OCI-LY7 (cell line): ENCODE results near the gene DPH6.
A peak's percentile ranks its signal among the peaks of the same experiment; 100 is the strongest.

Experiments used
- CTCF ChIP-seq: fragments of 200-600 bp; sonication (generic); conservative IDR thresholded peaks from 2 replicates; pipeline ENCODE4 v1.5.1; 2014; ENCODE audit warnings: mild to moderate bottlenecking, antibody characterized with exemption, low read length, moderate library complexity, mixed read lengths
- EZH2phosphoT487 ChIP-seq: fragments of 200-600 bp; sonication (generic); IDR thresholded peaks from 2 replicates; pipeline ENCODE4 v1.6.1; 2018; ENCODE audit warnings: low read depth, borderline replicate concordance, mild to moderate bottlenecking, mixed run types, antibody characterized with exemption, low read length, moderate library complexity, mixed read lengths

- TF ChIP-seq CTCF (peak; percentile 92), EZH2phosphoT487 (no peak)
Measured at GRCh38 chr15:35519541-35520149, 26.3 kb downstream of the DPH6 start.
